Ecto neural progenitor cell (in vitro differentiated cells): Measurements from ENCODE around the gene ZNF383.
"Not testable (repeated sequence)": the region's sequence is repeated elsewhere in the genome, so short reads cannot be mapped to it uniquely, and the experiment has no call there.

ENCODE experiments used
- DNase-seq: peaks from one replicate; pipeline ENCODE4 v3.0.0-alpha.2; 2018; ENCODE audit warnings: low spot score

ZNF383 gene

GRCh38 chr19:37292998-37293939, 75.3 kb downstream of the ZNF383 start:
- not testable (repeated sequence) for DNase-seq

- DNase-seq = not testable (repeated sequence)
Measured at GRCh38 chr19:37294246-37294645, 76.2 kb downstream of the ZNF383 start.
